Effector memory CD8-positive, alpha-beta T cell (primary cell): ENCODE results near the gene C17orf100.

Experiments
- ATAC-seq: fragments of 150-1000 bp; cut with Tn5 transposase; replicated peaks from 2 replicates; pipeline ENCODE4 v1.10.0; 2021; ENCODE audit warnings: mild to moderate bottlenecking, moderate library complexity
- DNase-seq, 3 experiments: peaks; one replicate each; pipeline ENCODE4 v3.0.0; 2021
- H3K27ac Mint-ChIP-seq, 2 donors: one replicate each; pipeline ENCODE4 v1.8.0; 2022; ENCODE audit warnings: mild to moderate bottlenecking in 2 of 2, mixed read lengths in 2 of 2, moderate library complexity in 2 of 2
- H3K27me3 Mint-ChIP-seq, 2 donors: one replicate each; pipeline ENCODE4 v1.8.0; 2022; ENCODE audit warnings: mixed read lengths in 2 of 2
- H3K36me3 Mint-ChIP-seq: one replicate; pipeline ENCODE4 v1.8.0; 2022; ENCODE audit warnings: mild to moderate bottlenecking, moderate library complexity, mixed read lengths; ENCODE audit not compliant: insufficient read depth
- H3K4me1 Mint-ChIP-seq, 2 donors: one replicate each; pipeline ENCODE4 v1.8.0; 2022; ENCODE audit warnings: low read depth in 2 of 2, mixed read lengths in 2 of 2
- H3K4me3 Mint-ChIP-seq, 2 donors: one replicate each; pipeline ENCODE4 v1.8.0; 2022; ENCODE audit warnings: mild to moderate bottlenecking in 2 of 2, mixed read lengths in 2 of 2, moderate library complexity in 2 of 2
- H3K9me3 Mint-ChIP-seq, 2 donors: one replicate each; pipeline ENCODE4 v1.8.0; 2022; ENCODE audit warnings: mixed read lengths in 2 of 2

The C17orf100 gene

DNA sequence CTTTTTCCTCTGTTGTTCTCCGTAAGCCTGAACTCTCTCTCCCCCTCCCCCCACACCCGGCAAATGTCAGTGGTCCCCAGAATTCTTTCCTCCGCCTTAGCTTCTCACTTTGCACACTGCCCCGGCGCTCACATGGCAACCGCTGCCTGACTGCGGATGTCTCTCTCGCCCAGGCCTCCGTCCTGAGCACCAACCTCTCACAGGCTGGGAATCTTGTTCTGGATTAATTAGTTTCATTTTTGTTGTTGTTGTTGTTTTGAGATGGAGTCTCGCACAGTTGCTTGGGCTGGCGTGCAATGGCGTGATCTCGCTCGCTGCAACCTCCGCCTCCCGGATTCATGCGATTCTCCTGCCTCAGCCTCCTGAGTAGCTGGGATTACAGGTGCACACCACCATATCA, 16.7 kb downstream of the C17orf100 start:
- DNase-seq, result no peak
- H3K4me3 Mint-ChIP-seq, result no peak overlapping the region
- no peaks in the 10 kb centered on the region for H3K36me3 Mint-ChIP-seq
- H3K9me3 Mint-ChIP-seq, result no peaks in the 10 kb centered on the region
- H3K27me3 Mint-ChIP-seq, result no peaks in the 10 kb centered on the region
- no peak for ATAC-seq
- H3K27ac Mint-ChIP-seq, result no peak overlapping the region
- H3K4me1 Mint-ChIP-seq, result peaks cover 3 to 7% of the 10 kb centered on the region in 2 donors

DNA sequence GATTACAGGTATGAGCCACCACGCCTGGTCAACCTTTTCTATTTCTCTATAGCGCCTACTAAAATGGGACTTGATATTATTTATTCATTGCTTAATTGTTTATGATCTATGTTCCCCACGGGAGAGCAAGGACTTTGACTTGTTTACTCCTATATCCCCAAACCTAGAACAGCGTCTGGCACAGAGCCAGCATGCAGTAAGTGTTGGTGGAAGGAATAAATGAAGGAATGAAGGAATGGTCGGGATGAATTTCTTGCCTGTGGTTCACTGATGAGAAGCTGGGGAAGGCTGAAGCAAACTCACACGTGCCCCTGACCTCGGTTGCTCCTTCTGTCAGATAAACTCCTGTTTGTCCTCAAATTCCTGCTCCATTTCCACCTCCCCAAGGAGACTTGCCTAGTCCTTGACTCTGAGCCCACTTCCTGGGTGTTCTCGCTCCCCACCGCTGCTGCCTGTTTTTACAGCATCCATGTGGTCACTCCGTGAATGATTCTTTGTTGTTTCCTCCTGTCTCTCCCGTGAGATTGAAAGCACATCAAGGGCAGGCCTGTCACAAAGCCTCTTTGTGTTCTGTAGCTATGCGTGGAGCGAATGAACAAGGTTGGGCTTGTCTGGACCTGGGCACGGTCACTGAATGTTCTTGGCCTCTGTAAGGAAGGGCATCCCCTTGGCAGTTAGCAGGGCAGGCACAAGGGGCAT, 17.3 kb downstream of the C17orf100 start:
- DNase-seq (no peak), ATAC-seq (no peak)
- Mint-ChIP-seq H3K27me3 (no peaks in the 10 kb centered on the region), H3K4me3 (no peak overlapping the region), H3K27ac (no peak overlapping the region), H3K9me3 (no peaks in the 10 kb centered on the region), H3K4me1 (peaks cover 3 to 7% of the 10 kb centered on the region in 2 donors), H3K36me3 (no peaks in the 10 kb centered on the region)

DNA sequence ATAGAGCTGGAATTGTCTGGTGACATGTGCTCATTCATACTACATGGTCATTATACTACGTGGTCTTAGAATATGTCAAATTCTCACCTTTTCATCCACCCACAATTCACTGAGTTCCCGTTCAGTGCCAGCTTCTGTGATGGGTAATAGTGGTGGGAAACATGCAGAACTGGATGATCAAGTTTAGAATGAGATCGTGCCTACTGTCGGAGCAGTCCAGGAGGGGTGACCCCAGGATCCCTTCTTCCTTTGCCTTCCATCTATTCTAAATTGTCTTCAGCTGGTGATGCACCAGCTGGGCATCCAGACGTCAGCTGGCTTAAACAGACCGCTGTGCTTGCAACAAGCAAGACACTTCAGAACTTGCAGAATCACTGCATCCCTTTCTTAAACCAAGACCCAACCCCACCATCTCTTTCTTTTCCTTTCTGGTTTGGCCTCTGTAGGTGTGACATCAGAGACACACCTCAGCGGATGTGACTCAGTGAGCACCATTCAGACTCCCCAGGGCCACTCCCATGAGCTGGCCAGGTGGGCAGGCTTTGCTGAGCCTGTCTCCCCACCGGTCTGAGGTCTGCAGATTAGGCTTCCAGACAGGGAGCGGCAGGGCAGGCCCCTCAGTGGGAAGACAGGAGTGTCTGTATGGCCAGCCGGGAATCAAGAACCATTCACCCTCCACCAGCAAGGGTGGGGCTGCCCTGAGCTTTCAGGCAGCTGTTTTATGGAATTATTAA, 18.1 kb downstream of the C17orf100 start:
- ATAC-seq, result peak; percentile 32
- Mint-ChIP-seq H3K27ac (no peak overlapping the region), H3K4me3 (no peak overlapping the region), H3K4me1 (peaks cover 3 to 7% of the 10 kb centered on the region in 2 donors), H3K9me3 (no peaks in the 10 kb centered on the region), H3K36me3 (no peaks in the 10 kb centered on the region), H3K27me3 (no peaks in the 10 kb centered on the region)
- DNase-seq, result no peak

DNA sequence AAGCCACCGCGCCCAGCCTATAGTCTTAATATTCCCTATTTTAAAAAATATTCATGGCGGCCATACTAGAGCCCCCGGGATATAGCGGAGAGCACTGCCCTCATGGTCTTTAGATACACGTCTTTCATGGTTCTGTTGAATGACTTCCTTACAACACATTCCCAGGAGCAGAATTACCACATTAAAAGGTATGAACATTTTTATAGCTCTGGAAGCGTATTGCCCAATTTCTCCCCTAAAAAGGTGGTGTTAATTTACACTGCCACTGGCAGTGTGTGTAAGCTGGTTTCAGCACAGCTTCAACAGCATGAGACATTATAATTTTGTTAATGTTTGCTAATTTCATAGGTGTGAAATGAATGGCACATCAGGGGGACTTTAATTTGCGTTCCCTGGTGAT, 19.0 kb downstream of the C17orf100 start:
- Mint-ChIP-seq H3K36me3 (no peaks in the 10 kb centered on the region), H3K4me3 (no peak overlapping the region), H3K27ac (no peak overlapping the region), H3K27me3 (no peaks in the 10 kb centered on the region), H3K4me1 (peaks cover 3 to 7% of the 10 kb centered on the region in 2 donors), H3K9me3 (no peaks in the 10 kb centered on the region)
- DNase-seq (no peak), ATAC-seq (no peak)

DNA sequence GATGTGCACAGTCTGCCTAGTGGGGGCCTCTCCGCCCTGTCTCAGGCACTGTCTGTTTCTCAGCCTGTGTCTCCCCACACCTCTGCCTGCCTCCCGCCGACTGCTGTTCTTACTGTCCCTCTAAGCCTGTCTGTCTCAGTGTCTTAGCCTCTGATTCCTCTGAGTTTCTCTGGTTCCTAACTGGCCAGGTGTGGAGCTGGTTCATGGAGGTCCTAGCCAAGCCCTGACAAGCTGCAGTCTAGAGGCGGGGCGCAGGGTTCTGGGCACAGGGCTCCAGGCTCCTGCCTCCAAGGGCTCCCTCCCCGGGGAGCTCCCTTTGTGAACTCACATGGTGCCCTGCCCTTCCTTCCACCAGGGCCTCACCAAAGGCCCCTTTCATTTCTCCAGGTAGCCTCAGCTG, 19.4 kb downstream of the C17orf100 start:
- Mint-ChIP-seq H3K4me3 (no peak overlapping the region), H3K36me3 (no peaks in the 10 kb centered on the region), H3K27ac (no peak overlapping the region), H3K27me3 (no peaks in the 10 kb centered on the region), H3K4me1 (peaks cover 3 to 7% of the 10 kb centered on the region in 2 donors), H3K9me3 (no peaks in the 10 kb centered on the region)
- DNase-seq (no peak), ATAC-seq (no peak)

DNA sequence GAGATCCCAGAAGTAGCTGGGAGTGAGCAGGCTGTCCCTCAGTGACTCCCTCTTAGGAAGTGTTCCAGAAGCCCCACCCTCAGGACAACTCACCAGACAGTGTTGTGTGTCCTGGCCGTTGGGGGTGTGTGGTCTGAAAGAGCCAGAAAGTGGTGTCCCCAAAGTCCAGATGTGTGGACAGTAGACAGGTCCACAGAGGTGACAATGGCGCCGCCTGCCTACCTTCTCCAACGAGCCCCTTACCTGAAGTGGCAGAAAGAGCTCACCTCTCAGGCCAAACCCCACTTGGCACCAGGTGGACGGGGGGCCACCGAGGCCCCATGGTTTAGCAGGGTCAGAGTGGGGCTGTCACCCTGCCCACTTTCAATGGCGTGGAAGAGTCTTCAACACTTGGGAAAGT, 19.9 kb downstream of the C17orf100 start:
- H3K4me3 Mint-ChIP-seq, result no peak overlapping the region
- H3K27ac Mint-ChIP-seq, result no peak overlapping the region
- ATAC-seq, result no peak
- no peaks in the 10 kb centered on the region for H3K9me3 Mint-ChIP-seq
- DNase-seq, result no peak
- H3K36me3 Mint-ChIP-seq, result no peaks in the 10 kb centered on the region
- no peaks in the 10 kb centered on the region for H3K27me3 Mint-ChIP-seq
- peaks cover 3 to 4% of the 10 kb centered on the region in 2 donors for H3K4me1 Mint-ChIP-seq

DNA sequence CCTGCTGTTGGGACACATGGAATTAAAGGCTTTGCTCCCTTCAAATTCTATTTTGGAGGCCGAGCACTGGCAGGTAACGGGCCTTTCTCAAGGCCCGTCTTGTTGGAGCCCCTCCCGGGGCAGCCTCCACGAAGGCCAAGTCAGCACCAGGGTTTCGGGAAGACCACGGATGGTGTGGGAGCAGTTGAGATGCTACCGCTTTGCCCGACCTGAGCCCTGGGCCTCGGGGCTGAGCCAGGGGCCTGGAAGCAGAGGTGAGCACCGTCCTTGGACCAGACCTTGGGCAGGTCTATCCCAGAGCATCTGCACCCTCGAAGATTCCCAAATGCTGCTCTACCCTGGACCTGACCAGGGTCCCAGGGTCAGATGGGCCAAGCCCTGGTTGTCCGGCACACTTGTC, 23.0 kb downstream of the C17orf100 start:
- ATAC-seq (no peak), DNase-seq (no peak)
- H3K27me3 Mint-ChIP-seq, result peaks cover 17 to 22% of the 10 kb centered on the region in 2 donors
- H3K4me3 Mint-ChIP-seq, result no peak overlapping the region
- no peaks in the 10 kb centered on the region for H3K36me3 Mint-ChIP-seq
- no peaks in the 10 kb centered on the region for H3K9me3 Mint-ChIP-seq
- H3K27ac Mint-ChIP-seq, result no peak overlapping the region
- peaks cover 6 to 12% of the 10 kb centered on the region in 2 donors for H3K4me1 Mint-ChIP-seq

DNA sequence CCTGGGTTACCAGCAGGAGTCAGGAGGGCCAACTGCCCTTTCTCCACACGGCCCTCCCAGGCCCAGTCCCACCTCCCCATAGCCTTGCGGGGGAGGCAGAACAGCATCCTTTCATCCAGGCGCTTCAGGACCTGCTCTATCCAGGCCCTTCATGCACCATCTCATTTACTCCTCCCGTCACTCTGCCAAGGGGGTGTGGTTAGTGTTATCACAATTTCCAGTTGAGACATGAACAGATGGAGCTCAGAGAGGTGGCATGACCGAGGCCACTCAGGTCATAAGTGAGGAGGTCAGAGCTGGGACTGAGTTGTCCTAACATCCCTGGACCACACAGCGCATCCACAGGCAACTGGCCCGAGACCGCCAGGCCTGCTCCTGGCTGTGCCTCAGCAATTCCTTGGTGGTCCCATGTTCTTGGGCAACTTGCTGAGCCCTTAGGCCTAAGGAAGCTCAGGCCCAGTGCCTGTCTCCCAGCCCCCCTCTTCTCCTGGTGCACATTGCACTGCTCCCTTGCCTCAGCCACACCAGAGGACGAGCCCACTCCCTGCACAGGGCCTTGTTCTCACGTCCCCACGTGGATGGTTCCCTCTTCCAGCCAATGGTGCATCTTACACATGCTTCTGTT, 23.8 kb downstream of the C17orf100 start:
- H3K4me3 Mint-ChIP-seq, result no peak overlapping the region
- H3K27ac Mint-ChIP-seq, result no peak overlapping the region
- ATAC-seq (no peak), DNase-seq (no peak)
- H3K27me3 Mint-ChIP-seq, result peaks cover 17 to 27% of the 10 kb centered on the region in 2 donors
- H3K9me3 Mint-ChIP-seq, result no peaks in the 10 kb centered on the region
- no peaks in the 10 kb centered on the region for H3K36me3 Mint-ChIP-seq
- H3K4me1 Mint-ChIP-seq, result peaks cover 4 to 12% of the 10 kb centered on the region in 2 donors

DNA sequence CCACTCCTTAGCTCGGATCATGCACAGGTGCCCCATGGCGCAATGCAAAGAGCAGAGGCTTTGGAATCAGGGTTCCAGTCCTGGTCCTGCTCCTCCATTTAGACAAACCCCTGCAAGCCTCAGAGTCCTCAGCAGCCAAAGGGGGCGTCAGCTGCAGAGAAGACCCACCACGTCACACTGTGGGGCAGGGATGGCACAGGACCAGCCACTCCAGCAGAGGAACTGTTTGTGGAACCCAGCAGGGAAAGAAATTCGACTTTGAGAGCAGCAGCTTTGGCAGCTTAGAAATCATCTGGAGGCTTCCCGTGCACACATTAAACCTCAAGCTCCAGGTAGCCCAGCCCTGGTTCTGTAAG, 25.2 kb downstream of the C17orf100 start:
- Mint-ChIP-seq H3K4me3 (no peak overlapping the region), H3K27ac (peak overlapping the region in 1 of 2 donors; percentile 16), H3K27me3 (peaks cover 25 to 42% of the 10 kb centered on the region in 2 donors), H3K9me3 (no peaks in the 10 kb centered on the region), H3K36me3 (no peaks in the 10 kb centered on the region), H3K4me1 (peaks cover 4 to 12% of the 10 kb centered on the region in 2 donors)
- ATAC-seq, result no peak
- no peak for DNase-seq

DNA sequence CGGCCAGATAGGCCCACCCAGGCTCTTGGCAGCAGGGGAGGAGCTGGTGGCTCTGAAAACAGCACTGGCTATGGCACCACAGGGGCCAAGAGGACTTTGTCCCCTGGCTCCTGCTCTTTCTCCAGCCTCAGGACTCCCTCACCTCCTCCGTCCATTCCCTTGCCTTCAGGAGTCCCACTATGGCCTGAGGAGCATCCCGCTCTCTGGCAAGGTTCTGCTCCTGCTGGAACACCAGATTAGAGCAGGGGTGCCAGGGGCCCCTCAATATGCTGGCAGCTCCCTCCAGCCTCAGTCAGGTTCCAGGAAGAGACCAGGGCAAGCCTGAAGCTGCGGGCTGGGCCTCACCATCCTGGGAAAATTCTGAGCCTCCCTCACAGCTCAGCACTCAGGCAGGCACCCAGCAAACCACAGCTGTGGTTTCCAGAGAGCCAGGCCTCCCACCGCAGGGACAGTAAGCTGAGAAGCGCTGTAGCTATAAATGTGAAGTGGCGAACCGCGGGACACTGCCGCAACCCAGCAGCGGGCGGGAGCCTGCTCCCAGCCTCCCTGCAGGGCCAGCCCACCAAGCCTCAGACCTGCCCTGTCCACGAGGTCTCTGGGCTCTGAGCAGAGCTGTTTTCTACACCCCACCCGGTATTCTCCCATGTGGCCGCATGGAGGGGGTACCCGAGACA, 25.7 kb downstream of the C17orf100 start:
- Mint-ChIP-seq H3K9me3 (no peaks in the 10 kb centered on the region), H3K4me3 (peak overlapping the region in 1 of 2 donors; percentile 18), H3K36me3 (no peaks in the 10 kb centered on the region), H3K27me3 (peaks cover 31 to 47% of the 10 kb centered on the region in 2 donors), H3K4me1 (peaks cover 4 to 12% of the 10 kb centered on the region in 2 donors), H3K27ac (peak overlapping the region; percentile 16 to 31)
- DNase-seq, result no peak
- peak; percentile 55 for ATAC-seq

DNA sequence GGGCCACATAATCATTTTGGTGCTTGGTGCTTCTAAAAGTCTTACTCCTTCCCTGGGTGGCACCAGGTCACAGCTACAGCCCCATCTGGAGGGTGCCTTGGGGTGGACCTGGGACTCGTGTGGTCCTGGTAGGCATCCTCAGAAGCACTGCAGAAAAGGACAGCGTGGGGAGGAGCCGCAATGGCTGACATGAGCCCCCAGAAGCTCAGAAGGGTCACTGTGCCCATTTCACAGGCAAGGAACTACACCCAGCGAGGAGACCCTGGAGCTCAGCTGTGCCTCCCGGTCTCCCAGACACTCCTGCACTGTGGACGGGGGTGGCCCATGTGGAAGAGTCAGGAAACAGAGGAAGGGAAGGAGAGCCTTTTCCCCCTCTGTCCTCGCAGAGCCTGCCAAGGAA, 26.4 kb downstream of the C17orf100 start:
- Mint-ChIP-seq H3K36me3 (no peaks in the 10 kb centered on the region), H3K9me3 (no peaks in the 10 kb centered on the region), H3K27me3 (peaks cover 36 to 53% of the 10 kb centered on the region in 2 donors), H3K27ac (peak overlapping the region in 1 of 2 donors; percentile 16), H3K4me3 (peak overlapping the region in 1 of 2 donors; percentile 18), H3K4me1 (peaks cover 4 to 12% of the 10 kb centered on the region in 2 donors)
- ATAC-seq, result no peak
- DNase-seq, result no peak

DNA sequence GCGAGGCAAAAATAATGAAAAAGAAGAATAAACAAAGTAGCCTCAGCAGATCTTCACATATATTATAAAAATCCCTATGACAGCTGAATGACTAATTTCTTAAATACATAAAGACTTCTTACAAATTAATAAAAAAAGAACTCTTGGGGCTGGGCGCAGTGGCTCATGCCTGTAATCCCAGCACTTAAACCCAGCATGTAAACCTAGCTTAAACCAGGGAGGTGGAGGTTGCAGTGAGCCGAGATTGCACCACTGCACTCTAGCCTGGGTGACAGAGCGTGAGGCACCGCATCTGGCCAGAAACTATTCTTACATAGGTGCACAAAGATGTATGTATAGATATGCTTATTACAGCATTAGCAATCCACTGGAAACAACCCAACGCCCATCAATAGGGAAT, 27.7 kb downstream of the C17orf100 start:
- Mint-ChIP-seq H3K4me1 (peaks cover 4 to 12% of the 10 kb centered on the region in 2 donors), H3K27me3 (peaks cover 39 to 63% of the 10 kb centered on the region in 2 donors), H3K4me3 (no peak overlapping the region), H3K27ac (no peak overlapping the region), H3K9me3 (no peaks in the 10 kb centered on the region), H3K36me3 (no peaks in the 10 kb centered on the region)
- DNase-seq (no peak), ATAC-seq (no peak)

DNA sequence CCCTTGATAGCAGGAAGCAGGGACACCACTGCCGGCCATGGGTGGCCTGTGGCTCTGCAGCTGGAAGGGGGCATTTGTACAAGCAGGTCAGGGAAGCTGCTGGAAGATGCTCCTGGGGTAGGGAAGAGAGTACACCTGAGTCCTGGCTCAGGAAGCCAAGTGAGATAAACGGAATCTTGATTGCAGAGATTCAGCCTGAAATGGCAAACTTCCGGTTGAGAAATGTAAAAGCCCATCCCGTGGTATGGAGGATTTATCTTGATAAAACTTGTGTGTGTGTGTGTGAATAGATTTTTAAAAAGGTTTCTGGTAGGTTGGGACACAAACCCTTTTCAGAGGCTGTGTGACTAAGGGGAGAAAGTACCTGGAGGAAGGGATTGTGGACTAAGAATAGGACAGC, 29.6 kb downstream of the C17orf100 start:
- Mint-ChIP-seq H3K36me3 (no peaks in the 10 kb centered on the region), H3K27ac (no peak overlapping the region), H3K4me3 (no peak overlapping the region), H3K4me1 (peaks cover 4 to 12% of the 10 kb centered on the region in 2 donors), H3K9me3 (no peaks in the 10 kb centered on the region), H3K27me3 (peaks cover 54 to 82% of the 10 kb centered on the region in 2 donors)
- DNase-seq (no peak), ATAC-seq (no peak)
